Upper lobe of left lung (tissue), 4 donors: ENCODE measurements around the gene NPHP4.

Experiments used
- CTCF ChIP-seq, 6 experiments: fragments of 450-650 bp in 4 of 6; fragments of 200-600 bp in 2 of 6; sonication (generic) in 2 of 6; IDR thresholded peaks; one replicate each; pipeline ENCODE4 v1.5.1; 2016 to 2019; ENCODE audit warnings: antibody characterized with exemption in 6 of 6
- POLR2AphosphoS5 ChIP-seq, 2 donors: sonication (generic); formaldehyde crosslinking; IDR thresholded peaks; one replicate each; pipeline ENCODE4 v1.5.1; 2017; ENCODE audit warnings: antibody characterized with exemption in 2 of 2

DNA sequence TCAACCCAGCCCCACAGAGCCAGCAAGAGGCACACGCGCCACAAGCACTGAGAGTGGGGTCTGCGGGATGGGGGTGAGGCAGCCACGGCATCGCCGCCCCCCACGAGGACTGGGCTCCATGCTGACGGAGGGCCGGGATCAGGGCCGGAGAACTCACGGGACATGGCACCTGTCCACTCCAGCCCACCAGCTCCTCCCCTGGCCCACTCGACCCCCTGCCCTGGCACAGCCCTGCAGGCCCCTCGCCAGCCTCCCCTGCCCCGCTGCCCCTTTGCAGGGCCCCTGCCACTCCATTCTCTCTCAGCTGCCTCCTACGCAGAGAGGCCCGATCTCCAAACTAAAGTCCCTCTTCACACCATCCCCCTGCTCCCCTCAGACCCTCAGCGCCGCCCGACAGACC lies 134.0 kb downstream of the NPHP4 start:
- TF ChIP-seq CTCF (IDR thresholded peaks at IDR 0.05) (no peak), POLR2AphosphoS5 (IDR thresholded peaks at IDR 0.05) (no peak)
